ENCODE measurements around the gene ERBB4.

DNA sequence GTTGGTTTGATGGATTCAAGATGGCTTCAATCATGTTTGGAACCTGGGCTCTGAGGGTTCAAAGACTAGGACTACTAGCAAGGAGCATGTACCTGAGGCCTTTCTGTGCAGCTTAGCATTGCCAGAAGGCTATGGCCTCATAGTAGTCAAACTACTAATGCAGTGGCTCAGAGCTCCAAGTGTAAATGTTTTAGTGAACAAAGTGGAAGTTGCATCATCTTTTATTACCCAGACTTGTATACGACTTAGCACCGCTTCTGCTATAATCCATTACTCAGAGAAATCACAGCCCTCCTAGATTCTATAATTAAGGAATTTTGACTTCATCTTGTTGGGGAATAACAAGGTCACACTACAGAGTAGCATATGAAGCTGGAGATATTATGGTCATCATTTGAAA, 210.5 kb downstream of the ERBB4 start:
- TF ChIP-seq, protein P1, sequence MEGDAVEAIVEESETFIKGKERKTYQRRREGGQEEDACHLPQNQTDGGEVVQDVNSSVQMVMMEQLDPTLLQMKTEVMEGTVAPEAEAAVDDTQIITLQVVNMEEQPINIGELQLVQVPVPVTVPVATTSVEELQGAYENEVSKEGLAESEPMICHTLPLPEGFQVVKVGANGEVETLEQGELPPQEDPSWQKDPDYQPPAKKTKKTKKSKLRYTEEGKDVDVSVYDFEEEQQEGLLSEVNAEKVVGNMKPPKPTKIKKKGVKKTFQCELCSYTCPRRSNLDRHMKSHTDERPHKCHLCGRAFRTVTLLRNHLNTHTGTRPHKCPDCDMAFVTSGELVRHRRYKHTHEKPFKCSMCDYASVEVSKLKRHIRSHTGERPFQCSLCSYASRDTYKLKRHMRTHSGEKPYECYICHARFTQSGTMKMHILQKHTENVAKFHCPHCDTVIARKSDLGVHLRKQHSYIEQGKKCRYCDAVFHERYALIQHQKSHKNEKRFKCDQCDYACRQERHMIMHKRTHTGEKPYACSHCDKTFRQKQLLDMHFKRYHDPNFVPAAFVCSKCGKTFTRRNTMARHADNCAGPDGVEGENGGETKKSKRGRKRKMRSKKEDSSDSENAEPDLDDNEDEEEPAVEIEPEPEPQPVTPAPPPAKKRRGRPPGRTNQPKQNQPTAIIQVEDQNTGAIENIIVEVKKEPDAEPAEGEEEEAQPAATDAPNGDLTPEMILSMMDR (IDR thresholded peaks at IDR 0.05): no peak
- TF ChIP-seq POLR2A (IDR thresholded peaks at IDR 0.05): no peak

All from esophagus squamous epithelium (tissue), 4 donors.